C4-2B (cell line): ENCODE data around the gene FHIT.

Experiments
- H3K27ac ChIP-seq: fragments of 450-650 bp; 2 replicates; pipeline ENCODE4 v1.5.1; 2017
- ZFX ChIP-seq: fragments of 450-650 bp; IDR thresholded peaks from 2 replicates; pipeline ENCODE4 v1.6.1; 2017
- TF ChIP-seq, protein P1 (sequence below): fragments of 450-650 bp; conservative IDR thresholded peaks from 2 replicates; pipeline ENCODE4 v1.5.1; 2017; ENCODE audit warnings: mild to moderate bottlenecking

Gene FHIT

DNA sequence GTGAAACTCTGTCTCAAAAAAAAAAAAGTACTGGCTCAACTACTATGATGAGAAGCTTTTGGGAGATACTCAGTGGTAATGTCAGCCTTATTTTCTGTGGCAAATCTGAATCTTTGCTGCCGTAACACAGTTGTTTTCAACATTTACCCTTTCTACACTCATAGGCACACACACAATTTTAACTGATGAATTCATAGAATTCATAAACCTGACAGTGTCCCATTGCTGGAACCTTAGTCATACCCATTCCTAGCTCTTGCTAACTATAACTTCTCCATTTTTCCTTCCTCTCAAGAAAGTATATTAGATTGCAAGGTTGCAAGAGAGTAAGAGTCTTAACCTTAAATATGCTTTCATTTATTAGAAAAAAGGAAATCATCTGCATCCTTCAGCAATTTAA lies 496.6 kb downstream of the FHIT start:
- no peak for TF ChIP-seq ZFX
- TF ChIP-seq, protein P1, sequence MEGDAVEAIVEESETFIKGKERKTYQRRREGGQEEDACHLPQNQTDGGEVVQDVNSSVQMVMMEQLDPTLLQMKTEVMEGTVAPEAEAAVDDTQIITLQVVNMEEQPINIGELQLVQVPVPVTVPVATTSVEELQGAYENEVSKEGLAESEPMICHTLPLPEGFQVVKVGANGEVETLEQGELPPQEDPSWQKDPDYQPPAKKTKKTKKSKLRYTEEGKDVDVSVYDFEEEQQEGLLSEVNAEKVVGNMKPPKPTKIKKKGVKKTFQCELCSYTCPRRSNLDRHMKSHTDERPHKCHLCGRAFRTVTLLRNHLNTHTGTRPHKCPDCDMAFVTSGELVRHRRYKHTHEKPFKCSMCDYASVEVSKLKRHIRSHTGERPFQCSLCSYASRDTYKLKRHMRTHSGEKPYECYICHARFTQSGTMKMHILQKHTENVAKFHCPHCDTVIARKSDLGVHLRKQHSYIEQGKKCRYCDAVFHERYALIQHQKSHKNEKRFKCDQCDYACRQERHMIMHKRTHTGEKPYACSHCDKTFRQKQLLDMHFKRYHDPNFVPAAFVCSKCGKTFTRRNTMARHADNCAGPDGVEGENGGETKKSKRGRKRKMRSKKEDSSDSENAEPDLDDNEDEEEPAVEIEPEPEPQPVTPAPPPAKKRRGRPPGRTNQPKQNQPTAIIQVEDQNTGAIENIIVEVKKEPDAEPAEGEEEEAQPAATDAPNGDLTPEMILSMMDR, result no peak

DNA sequence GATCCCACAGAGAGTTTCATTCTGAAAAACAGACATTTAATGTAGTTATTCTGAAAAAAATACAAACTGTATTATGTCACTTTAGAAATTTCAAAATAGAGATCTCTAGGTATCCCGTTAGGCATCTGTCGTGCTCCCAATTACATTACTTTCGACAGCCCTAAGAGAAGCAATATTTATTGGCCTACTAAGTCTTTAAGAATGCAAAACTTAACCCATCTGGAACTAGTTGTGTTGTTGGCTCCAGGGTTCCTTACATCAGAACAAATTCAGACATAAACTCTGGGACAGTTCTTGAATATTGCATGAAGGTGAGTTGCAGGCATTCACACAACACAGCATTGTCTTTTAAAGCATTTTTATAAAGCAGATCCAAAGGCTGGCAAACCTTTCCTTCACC lies 498.4 kb downstream of the FHIT start:
- TF ChIP-seq, protein P1, result no peak
- no peak for TF ChIP-seq ZFX
- no peak overlapping the region for H3K27ac ChIP-seq

More for the DNA sequence above, 496.6 kb downstream of the FHIT start:
- H3K27ac ChIP-seq, result no peak overlapping the region

DNA sequence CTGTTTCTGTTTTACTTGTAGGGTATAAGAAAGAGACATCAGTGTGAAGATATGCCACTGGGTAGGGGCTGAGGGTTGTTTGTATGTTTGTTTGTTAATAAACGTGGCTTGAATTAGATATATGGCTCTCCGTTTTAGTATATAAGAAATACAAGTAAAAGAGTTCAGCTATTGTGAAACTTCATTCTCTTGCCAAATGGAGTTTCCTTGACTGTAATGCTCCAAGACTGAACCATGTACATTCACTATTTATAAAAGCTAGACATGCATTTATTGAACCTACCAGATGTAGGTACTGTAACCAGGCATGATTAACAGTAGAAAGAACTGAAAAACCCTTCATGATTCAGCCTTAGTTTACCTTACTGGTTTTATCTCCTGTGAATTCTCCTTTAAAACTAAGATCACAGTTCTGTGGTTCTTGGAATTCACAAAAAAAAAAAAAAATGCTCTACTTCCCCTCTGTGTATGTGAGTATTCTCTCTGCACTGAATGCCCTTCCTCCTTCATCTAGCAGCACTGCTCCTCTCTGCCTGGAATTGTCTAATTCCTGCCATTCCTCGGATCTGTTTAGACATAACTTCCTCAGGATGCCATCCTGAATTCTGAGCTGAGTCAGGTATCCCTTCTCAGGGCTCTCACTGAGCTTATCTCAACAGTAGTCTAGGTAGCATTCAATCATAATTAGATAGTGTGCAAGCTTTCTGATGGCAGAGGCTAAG lies 504.4 kb downstream of the FHIT start:
- no peak overlapping the region for H3K27ac ChIP-seq
- no peak for TF ChIP-seq ZFX
- TF ChIP-seq, protein P1, result no peak

DNA sequence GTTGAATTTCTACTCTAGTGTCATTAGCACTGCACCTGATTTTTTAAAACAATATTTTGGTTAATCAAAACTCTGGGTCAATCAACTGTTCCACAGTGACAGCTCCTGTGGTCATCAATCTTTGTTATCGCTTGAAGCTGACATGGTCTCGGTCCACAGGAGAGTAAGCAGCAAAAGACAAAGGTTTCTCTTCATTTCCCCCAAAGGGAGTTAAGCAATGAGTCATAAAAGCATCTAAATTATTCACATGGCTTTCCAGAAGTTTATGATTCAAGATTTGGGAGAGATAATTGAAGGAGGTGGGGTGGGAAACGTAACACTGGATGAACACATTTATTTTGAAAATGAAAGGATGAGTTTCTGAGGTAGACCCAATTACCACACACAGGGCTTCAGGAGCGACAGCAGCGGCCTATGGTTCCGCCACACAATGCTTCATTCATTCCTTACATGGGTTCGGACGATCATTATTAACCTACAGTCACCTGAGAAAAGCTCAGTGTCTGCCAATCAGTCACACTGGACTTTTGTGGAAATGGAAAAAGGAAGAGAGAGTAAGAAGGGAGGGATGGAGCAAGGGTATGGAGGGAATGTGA lies 505.1 kb downstream of the FHIT start:
- TF ChIP-seq, protein P1, result no peak
- no peak for TF ChIP-seq ZFX
- no peak overlapping the region for H3K27ac ChIP-seq

DNA sequence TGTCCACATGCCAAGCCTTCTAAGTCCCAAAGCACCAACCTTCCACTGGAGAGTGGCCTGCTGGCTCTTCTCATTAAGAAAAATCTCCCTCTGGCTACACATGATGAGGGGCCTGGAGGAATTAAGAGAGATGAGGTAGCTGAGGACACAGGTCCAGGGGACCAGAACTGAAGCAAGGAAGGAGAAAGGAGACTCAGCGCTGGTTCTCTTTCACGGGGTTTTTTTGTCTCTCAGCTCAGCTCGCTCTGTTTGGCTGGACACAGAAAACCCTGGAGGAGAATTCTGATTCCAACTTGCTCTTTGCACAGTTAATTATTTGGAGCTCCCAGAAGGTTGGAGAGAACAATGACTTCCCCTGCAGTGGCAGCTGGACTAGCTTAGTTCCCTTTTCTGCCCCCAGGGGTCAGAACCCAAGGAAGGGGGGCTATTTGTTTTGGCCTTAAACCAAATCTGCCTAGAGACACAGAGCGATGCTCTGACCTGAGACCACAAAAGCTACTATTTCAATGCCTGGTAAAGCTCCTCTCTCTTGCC lies 507.6 kb downstream of the FHIT start:
- H3K27ac ChIP-seq, result no peak overlapping the region
- TF ChIP-seq, protein P1, result no peak

DNA sequence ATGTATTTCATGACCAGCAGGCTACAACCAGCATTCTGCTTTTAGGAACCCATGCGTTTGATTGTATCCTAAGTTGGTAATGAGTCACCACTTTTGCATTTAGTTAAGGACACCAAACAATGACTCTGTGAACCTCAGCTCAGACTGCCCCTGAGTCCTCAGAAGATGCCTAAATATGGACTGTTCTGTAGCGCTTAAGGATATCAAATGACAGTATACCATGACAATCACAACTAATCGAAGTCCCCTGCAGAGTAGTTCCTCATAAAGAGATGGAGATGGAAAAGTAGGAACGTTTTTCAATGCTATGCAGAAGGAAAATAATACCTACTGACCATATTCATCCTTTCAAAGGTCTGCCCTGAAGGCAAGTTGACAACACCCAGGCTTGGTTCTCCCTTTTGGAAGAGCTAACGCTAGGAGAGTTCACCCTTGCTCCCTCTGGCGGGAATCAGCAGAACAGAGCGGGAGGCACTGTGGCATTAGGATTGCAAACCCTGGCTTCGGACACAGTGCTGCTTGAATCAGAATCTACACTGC lies 508.6 kb downstream of the FHIT start:
- TF ChIP-seq, protein P1, result peak; percentile 60
- no peak for TF ChIP-seq ZFX

More for the DNA sequence above, 508.6 kb downstream of the FHIT start:
- no peak overlapping the region for H3K27ac ChIP-seq
